22Rv1 (cell line): ENCODE measurements around the gene IL32.
A peak's percentile ranks its signal among the peaks of the same experiment; 100 is the strongest.

ENCODE experiments used
- H3K27ac ChIP-seq: fragments of 450-650 bp; 2 replicates; pipeline ENCODE4 v1.5.1; 2017
- CTCF ChIP-seq: fragments of 450-650 bp; IDR thresholded peaks from 2 replicates; pipeline ENCODE4 v1.5.1; 2017; ENCODE audit warnings: mild to moderate bottlenecking
- ZFX ChIP-seq: fragments of 450-650 bp; IDR thresholded peaks from 2 replicates; pipeline ENCODE4 v1.6.1; 2017; ENCODE audit warnings: antibody characterized with exemption, borderline replicate concordance

The IL32 gene

GRCh38 chr16:3106205-3106928, 40.9 kb downstream of the IL32 start:
- H3K27ac ChIP-seq: peak overlapping the region; percentile 85

GRCh38 chr16:3112058-3112880, 46.8 kb downstream of the IL32 start, which contains the start of gene ZNF205:
Gene ZNF205, plus strand, starts transcription at chr16:3112586. Its CDS starts 845 bp downstream, at chr16:3113431.
- H3K27ac ChIP-seq: peak within 1 kb of the TSS; percentile 66
- TF ChIP-seq CTCF (no peak), ZFX (no peak)

More at GRCh38 chr16:3106205-3106928, 40.9 kb downstream of the IL32 start:
- TF ChIP-seq CTCF (no peak), ZFX (no peak)

GRCh38 chr16:3112881-3113574, 47.6 kb downstream of the IL32 start:
- H3K27ac ChIP-seq: peak overlapping the region; percentile 66

GRCh38 chr16:3113765-3114479, 48.5 kb downstream of the IL32 start:
- TF ChIP-seq ZFX (no peak), CTCF (no peak)
- H3K27ac ChIP-seq: peak overlapping the region; percentile 66; the same call in 1 of the 2 replicates

More at GRCh38 chr16:3112881-3113574, 47.6 kb downstream of the IL32 start:
- TF ChIP-seq ZFX: no peak
- TF ChIP-seq CTCF: no peak

GRCh38 chr16:3115003-3115402, 49.6 kb downstream of the IL32 start:
- H3K27ac ChIP-seq: no peak overlapping the region
- TF ChIP-seq CTCF (no peak), ZFX (no peak)

GRCh38 chr16:3115561-3115960, 50.1 kb downstream of the IL32 start:
- no peak overlapping the region for H3K27ac ChIP-seq
- TF ChIP-seq ZFX: no peak
- 0 out of 2 replicates have a peak, but pooled peaks have one; percentile 9 for TF ChIP-seq CTCF
